ENCODE results near the gene OSMR.

DNA sequence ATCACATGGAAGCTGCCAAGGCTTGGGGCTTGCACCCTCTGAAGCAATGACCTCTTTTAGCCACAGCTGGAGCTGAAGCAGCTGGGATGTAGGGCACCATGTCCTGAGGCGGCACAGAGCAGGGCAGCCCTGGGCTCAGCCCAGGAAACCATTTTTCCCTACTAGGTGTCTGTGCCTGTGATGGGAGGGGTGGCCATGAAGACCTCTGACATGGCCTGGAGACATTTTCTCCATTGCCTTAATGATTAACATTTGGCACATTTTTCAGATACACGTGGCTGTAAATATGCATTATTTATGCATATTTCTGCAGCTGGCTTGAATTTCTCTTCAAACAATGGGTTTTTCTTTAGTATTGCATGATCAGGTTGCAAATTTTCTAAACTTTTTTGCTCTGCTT is 81.7 kb downstream of the OSMR start:
- no peak for TF ChIP-seq GATA2 (CRISPR knock-in tag; IDR thresholded peaks at IDR 0.05)
- TF ChIP-seq, protein P1, sequence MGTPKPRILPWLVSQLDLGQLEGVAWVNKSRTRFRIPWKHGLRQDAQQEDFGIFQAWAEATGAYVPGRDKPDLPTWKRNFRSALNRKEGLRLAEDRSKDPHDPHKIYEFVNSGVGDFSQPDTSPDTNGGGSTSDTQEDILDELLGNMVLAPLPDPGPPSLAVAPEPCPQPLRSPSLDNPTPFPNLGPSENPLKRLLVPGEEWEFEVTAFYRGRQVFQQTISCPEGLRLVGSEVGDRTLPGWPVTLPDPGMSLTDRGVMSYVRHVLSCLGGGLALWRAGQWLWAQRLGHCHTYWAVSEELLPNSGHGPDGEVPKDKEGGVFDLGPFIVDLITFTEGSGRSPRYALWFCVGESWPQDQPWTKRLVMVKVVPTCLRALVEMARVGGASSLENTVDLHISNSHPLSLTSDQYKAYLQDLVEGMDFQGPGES (IDR thresholded peaks at IDR 0.05; ENCODE audit: low read depth, low read length), result no peak
- TF ChIP-seq TAF1 (IDR thresholded peaks at IDR 0.05; ENCODE audit: borderline replicate concordance, low read depth, low read length), result no peak

Measured in SK-N-SH (cell line).